ENCODE data around the gene CLCN5. TPM values are rescaled to one million over a fixed set of nuclear protein-coding genes. Genes with fewer than 3 reads are reported as not detected.

CLCN5 gene
- total and polyA plus RNA-seq, 2 experiments from 2014 or later = 3.7 to 13.6 TPM

- peaks cover 16% of the 10 kb centered on the region for H3K27me3 ChIP-seq (ENCODE audit: insufficient read depth)
- no peaks in the 10 kb centered on the region for H3F3A ChIP-seq (replicated peaks; ENCODE audit: low read depth)
- peak overlapping the region; percentile 86; the same call in 1 of the 2 replicates for H2AFZ ChIP-seq
- no peaks in the 10 kb centered on the region for H3K9me3 Mint-ChIP-seq
- no peak overlapping the region for H3K27ac ChIP-seq (ENCODE audit: low read depth)
- TF ChIP-seq REST (IDR thresholded peaks at IDR 0.05; ENCODE audit: unreplicated experiment) (no peak), POLR2AphosphoS5 (IDR thresholded peaks at IDR 0.05; ENCODE audit: low read depth) (no peak), CTCF (conservative IDR thresholded peaks at IDR 0.05; ENCODE audit: low read depth in 2 of 2) (peak; percentile 60 to 67), ZNF331 (CRISPR knock-in tag; IDR thresholded peaks at IDR 0.05; ENCODE audit: low read depth) (no peak), STAT1 (IDR thresholded peaks at IDR 0.05; ENCODE audit: unreplicated experiment) (no peak)
- H3K79me2 ChIP-seq (replicated peaks; ENCODE audit: insufficient read depth) = no peaks in the 10 kb centered on the region
- peaks cover 4% of the 10 kb centered on the region for H3K27me3 Mint-ChIP-seq (ENCODE audit: insufficient read depth, low read depth, poor library complexity)
- H4K20me1 ChIP-seq (replicated peaks; ENCODE audit: insufficient read depth) = no peaks in the 10 kb centered on the region
- peaks cover under 1% of the 10 kb centered on the region; the same call in 1 of the 3 replicates for H3K36me3 Mint-ChIP-seq (ENCODE audit: low read depth)
- peak; percentile 56 for DNase-seq (ENCODE audit: low spot score)
- no peak overlapping the region for H3K4me3 ChIP-seq
- no peaks in the 10 kb centered on the region for H3K36me3 ChIP-seq (ENCODE audit: insufficient read depth)
- no peak for ATAC-seq
- no peak overlapping the region for H3K27ac Mint-ChIP-seq
- no peaks in the 10 kb centered on the region; the same call in none of the 2 replicates for H3K4me1 ChIP-seq (ENCODE audit: insufficient read depth)
- H3K9me2 ChIP-seq (ENCODE audit: insufficient read depth) = no peaks in the 10 kb centered on the region
- no peak overlapping the region for H3K4me2 ChIP-seq
- no peak overlapping the region for H3K4me3 Mint-ChIP-seq
- H3K4me1 Mint-ChIP-seq = peaks cover 17% of the 10 kb centered on the region
Observed at GRCh38 chrX:49919617-49920016, 2.8 kb upstream of the CLCN5 start.

GRCh38 chrX:49921109-49921508 is 1.3 kb upstream of the CLCN5 start:
- DNase-seq (ENCODE audit: low spot score) (no peak), ATAC-seq (no peak)
- no peak overlapping the region for H3K27ac Mint-ChIP-seq
- no peak overlapping the region for H2AFZ ChIP-seq
- H3K4me3 Mint-ChIP-seq = no peak overlapping the region
- H3K4me1 ChIP-seq (ENCODE audit: insufficient read depth) = no peaks in the 10 kb centered on the region; the same call in none of the 2 replicates
- H3K27me3 Mint-ChIP-seq (ENCODE audit: insufficient read depth, low read depth, poor library complexity) = peaks cover 4% of the 10 kb centered on the region
- peaks cover 20% of the 10 kb centered on the region for H3K4me1 Mint-ChIP-seq
- no peak overlapping the region for H3K27ac ChIP-seq (ENCODE audit: low read depth)
- H3K36me3 ChIP-seq (ENCODE audit: insufficient read depth) = no peaks in the 10 kb centered on the region
- peaks cover 2% of the 10 kb centered on the region; the same call in 1 of the 3 replicates for H3K36me3 Mint-ChIP-seq (ENCODE audit: low read depth)
- H3K79me2 ChIP-seq (replicated peaks; ENCODE audit: insufficient read depth) = no peaks in the 10 kb centered on the region
- no peaks in the 10 kb centered on the region for H3K9me3 Mint-ChIP-seq
- H3K27me3 ChIP-seq (ENCODE audit: insufficient read depth) = peaks cover 18% of the 10 kb centered on the region
- H3F3A ChIP-seq (replicated peaks; ENCODE audit: low read depth) = no peaks in the 10 kb centered on the region
- no peak overlapping the region for H3K4me2 ChIP-seq
- no peaks in the 10 kb centered on the region for H3K9me2 ChIP-seq (ENCODE audit: insufficient read depth)
- H3K4me3 ChIP-seq = no peak overlapping the region
- H4K20me1 ChIP-seq (replicated peaks; ENCODE audit: insufficient read depth) = no peaks in the 10 kb centered on the region
- no peak for TF ChIP-seq ZNF331 (CRISPR knock-in tag; IDR thresholded peaks at IDR 0.05; ENCODE audit: low read depth)
- TF ChIP-seq CTCF (conservative IDR thresholded peaks at IDR 0.05; ENCODE audit: low read depth in 2 of 2) = no peak
- TF ChIP-seq CREB1 (CRISPR knock-in tag; IDR thresholded peaks at IDR 0.05; ENCODE audit: low read depth) = no peak
- no peak for TF ChIP-seq EZH2 (IDR thresholded peaks at IDR 0.05; ENCODE audit: low read depth, unreplicated experiment)
- TF ChIP-seq ZNF114 (CRISPR knock-in tag; IDR thresholded peaks at IDR 0.05) = no peak
- no peak for TF ChIP-seq POLR2AphosphoS5 (IDR thresholded peaks at IDR 0.05; ENCODE audit: low read depth)
- TF ChIP-seq JUNB (IDR thresholded peaks at IDR 0.05; ENCODE audit: unreplicated experiment) = no peak
- TF ChIP-seq STAT1 (IDR thresholded peaks at IDR 0.05; ENCODE audit: unreplicated experiment) = no peak
